NCI-H146 treated with DMSO at 0.1 percent for 48 hours (cell line): ENCODE measurements around the gene MRPL43.

Experiments
- DNase-seq: peaks from one replicate; lab custom pipeline; 2025; ENCODE audit not compliant: unreplicated experiment; lab: John Stamatoyannopoulos, UW

MRPL43 gene

GRCh38 chr10:100968062-100968736, 19.1 kb downstream of the MRPL43 start:
- no peak for DNase-seq

- no peak for DNase-seq
These were observed 20.0 kb downstream of the MRPL43 start for GRCh38 chr10:100967332-100967731.

- DNase-seq: no peak
These were observed 20.4 kb downstream of the MRPL43 start for GRCh38 chr10:100966887-100967286.

- DNase-seq: no peak
These were observed 21.5 kb downstream of the MRPL43 start for GRCh38 chr10:100965820-100966219.

- DNase-seq: no peak
These were observed 23.5 kb downstream of the MRPL43 start for GRCh38 chr10:100963826-100964225.

DNA sequence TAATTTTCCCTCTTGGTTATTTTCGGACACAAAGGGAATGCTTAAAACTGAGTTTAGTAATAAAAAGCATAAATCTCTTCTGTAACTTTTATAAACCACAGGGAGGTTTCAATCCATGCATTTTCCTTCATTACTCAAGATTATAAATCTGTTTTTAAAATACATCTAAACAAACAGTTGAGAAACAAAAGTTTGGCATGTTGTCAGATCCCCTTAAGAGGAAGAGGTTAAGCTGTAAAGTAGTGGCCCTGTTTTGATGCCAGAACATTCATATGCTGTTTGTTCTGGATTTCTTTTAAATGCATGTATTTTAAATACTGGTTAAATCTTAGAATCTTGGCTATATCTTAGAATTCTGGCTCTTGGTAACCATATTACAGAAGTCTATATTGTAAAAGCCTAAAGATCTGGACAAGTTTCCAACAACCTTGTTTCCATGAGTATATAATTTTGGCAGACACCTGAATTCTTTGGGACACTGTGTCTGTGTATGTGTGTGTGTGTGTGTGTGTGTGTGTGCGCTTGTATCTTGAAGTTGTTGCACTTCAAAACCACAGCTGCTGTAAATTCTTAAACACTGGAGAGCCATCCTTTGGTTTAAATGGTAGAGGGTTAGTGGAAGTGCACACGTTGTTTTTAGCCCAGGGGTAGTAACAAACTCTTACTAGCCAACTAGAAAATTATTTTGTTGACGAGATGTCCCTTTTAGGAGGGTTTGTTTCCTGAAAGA, 24.8 kb downstream of the MRPL43 start:
- no peak for DNase-seq

DNA sequence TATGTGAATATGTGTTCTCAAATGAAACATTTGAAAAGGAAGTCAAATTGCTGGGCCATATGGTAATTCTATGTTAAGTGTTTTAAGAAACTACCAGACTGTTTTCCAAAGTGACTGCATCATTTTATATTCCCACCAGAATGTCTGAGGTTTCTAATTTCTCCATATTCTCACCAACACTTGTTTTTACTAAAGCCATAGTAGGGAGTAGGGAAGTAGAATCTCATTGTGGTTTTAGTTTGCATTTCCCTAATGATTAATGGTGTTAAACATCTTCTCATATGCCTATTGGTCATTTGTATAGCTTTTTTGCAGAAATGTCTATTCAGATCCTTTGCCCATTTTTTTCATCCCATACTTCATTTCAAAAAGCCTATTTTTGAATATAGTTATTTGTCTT, 27.0 kb downstream of the MRPL43 start:
- no peak for DNase-seq

DNA sequence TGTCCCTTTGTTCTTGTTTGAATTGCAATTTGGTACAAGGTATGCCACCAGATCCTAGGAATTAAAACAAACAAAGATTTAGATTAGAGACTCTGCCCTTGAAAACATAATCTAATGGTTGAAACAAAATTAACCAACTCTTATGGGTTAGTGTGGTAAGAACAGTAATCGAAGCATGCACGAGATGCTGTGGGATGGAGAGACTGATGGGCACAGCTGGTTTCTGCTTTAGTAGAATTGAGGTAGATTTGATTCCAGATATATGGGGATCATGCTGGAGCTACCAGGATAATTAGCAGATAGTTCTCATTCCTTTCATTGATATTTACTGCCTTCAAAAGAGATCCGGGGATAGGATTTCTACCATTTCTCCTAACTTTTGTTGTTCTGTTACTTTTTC, 38.4 kb downstream of the MRPL43 start:
- DNase-seq: no peak

DNA sequence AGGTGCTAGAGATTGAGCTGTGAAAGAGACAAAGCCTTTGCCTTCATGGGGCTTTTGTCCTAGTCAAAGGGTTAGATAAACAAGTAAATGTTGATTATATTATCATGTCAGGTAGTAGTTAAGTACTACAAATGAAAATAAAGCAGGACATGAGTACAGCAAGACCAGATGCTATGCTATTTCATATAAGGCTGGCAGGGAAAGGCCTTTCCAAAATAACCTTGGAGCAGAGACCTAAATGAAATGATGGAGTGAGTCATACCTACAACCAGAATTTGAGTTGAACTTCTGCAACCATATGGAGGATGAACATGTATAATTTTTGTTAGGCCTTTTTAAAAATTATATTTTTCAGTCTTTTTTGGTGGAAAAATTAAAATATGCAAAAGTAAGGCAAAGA, 41.5 kb downstream of the MRPL43 start:
- DNase-seq: no peak

- no peak for DNase-seq
These were observed 43.8 kb downstream of the MRPL43 start for GRCh38 chr10:100943508-100943907.

GRCh38 chr10:100942229-100942628, 45.1 kb downstream of the MRPL43 start:
- no peak for DNase-seq

GRCh38 chr10:100939763-100940344, 47.4 kb downstream of the MRPL43 start:
- no peak for DNase-seq
